ENCODE results near the gene MANBA. TPM values are rescaled to one million over a fixed set of nuclear protein-coding genes. Genes with fewer than 3 reads are reported as not detected.

MANBA gene
- total RNA-seq, 2 donors from 2014 or later = 16.3 to 21.8 TPM

DNA sequence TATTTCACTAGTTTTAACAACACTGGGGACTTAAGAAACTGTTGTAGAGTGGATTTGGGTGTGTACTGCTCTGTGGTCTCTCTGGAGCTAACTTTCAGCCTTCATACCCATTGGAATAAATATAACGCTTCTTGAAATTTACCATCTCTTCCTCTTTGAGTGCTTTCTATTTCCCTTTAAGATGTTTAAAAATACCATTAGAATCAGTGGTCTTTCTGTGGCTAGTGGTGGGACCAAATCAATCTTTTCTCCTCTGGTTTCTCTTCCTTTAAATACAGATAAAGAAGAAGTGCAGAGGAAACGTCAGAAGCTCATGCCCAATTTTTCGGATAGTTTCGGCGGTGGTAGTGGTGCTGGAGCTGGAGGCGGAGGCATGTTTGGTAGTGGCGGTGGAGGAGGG lies 167.6 kb downstream of the MANBA start:
- intact Hi-C loops (cut with DNase I) = no loop called here
- Histone ChIP-seq H3K4me3 (no peak overlapping the region), H3K9me3 (no peaks in the 10 kb centered on the region), H3K9ac (ENCODE audit: low read depth in 2 of 2, low read length in 2 of 2) (no peak overlapping the region), H3K4me1 (no peaks in the 10 kb centered on the region), H3K36me3 (peaks cover 10% of the 10 kb centered on the region), H3K27ac (no peak overlapping the region), H3K27me3 (no peaks in the 10 kb centered on the region)
- TF ChIP-seq, protein P1, sequence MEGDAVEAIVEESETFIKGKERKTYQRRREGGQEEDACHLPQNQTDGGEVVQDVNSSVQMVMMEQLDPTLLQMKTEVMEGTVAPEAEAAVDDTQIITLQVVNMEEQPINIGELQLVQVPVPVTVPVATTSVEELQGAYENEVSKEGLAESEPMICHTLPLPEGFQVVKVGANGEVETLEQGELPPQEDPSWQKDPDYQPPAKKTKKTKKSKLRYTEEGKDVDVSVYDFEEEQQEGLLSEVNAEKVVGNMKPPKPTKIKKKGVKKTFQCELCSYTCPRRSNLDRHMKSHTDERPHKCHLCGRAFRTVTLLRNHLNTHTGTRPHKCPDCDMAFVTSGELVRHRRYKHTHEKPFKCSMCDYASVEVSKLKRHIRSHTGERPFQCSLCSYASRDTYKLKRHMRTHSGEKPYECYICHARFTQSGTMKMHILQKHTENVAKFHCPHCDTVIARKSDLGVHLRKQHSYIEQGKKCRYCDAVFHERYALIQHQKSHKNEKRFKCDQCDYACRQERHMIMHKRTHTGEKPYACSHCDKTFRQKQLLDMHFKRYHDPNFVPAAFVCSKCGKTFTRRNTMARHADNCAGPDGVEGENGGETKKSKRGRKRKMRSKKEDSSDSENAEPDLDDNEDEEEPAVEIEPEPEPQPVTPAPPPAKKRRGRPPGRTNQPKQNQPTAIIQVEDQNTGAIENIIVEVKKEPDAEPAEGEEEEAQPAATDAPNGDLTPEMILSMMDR (IDR thresholded peaks at IDR 0.05) = no peak
- DNase-seq = no peak

DNA sequence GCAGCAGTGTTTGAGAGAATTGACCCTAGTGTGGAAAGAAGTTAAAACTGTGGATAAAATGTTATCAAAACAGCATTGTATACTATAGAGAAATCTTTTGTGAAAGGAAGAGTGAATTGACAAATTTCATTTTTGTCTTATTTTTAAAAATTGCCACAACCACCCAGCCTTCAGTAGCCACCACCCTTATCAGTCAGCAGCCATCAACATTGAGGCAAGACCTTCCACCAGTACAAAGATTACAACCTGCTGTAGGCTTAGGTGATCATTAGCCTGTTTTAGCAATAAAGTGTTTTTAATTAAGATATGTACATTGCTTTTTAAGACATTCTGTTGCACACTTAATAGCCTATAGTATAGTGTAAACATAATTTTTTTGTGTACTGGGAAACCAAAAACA lies 168.5 kb downstream of the MANBA start:
- Histone ChIP-seq H3K9me3 (no peaks in the 10 kb centered on the region), H3K27me3 (no peaks in the 10 kb centered on the region), H3K9ac (ENCODE audit: low read depth in 2 of 2, low read length in 2 of 2) (no peak overlapping the region), H3K36me3 (peaks cover 5% of the 10 kb centered on the region), H3K4me1 (no peaks in the 10 kb centered on the region), H3K27ac (no peak overlapping the region), H3K4me3 (no peak overlapping the region)
- TF ChIP-seq, protein P1 (IDR thresholded peaks at IDR 0.05) = no peak
- DNase-seq = no peak
- intact Hi-C loops (cut with DNase I) = no loop called here

GRCh38 chr4:102589743-102590142 lies 171.0 kb downstream of the MANBA start:
- H3K27ac ChIP-seq = no peak overlapping the region
- H3K9me3 ChIP-seq = no peaks in the 10 kb centered on the region
- H3K36me3 ChIP-seq = peaks cover 5% of the 10 kb centered on the region
- no peaks in the 10 kb centered on the region for H3K27me3 ChIP-seq
- no peaks in the 10 kb centered on the region for H3K4me1 ChIP-seq
- intact Hi-C loops (cut with DNase I) = no loop called here
- H3K9ac ChIP-seq (ENCODE audit: low read depth in 2 of 2, low read length in 2 of 2) = no peak overlapping the region
- TF ChIP-seq, protein P1 (IDR thresholded peaks at IDR 0.05) = no peak
- no peak for DNase-seq
- no peak overlapping the region for H3K4me3 ChIP-seq

DNA sequence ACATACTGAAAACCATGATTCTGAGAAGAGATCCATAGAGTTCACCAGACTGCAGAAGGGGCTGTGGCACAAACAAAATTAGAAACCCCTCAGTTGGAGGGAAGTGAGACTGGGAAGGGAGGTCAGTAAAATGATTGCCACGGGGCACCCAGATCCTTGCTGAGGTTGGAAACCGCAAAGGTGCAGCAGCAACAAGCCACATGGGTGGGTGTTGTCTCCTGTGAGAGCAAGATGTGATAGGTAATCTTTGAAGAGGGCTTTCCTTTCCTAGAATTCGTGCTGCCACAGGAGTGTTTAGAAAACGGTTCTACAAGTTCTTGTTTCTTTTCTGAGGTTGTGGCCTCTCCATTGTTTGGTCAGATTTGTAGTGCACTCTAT lies 174.1 kb downstream of the MANBA start:
- Histone ChIP-seq H3K36me3 (no peaks in the 10 kb centered on the region), H3K4me1 (no peaks in the 10 kb centered on the region), H3K27me3 (no peaks in the 10 kb centered on the region), H3K9ac (ENCODE audit: low read depth in 2 of 2, low read length in 2 of 2) (no peak overlapping the region), H3K4me3 (no peak overlapping the region), H3K27ac (no peak overlapping the region), H3K9me3 (no peaks in the 10 kb centered on the region)
- DNase-seq = no peak
- intact Hi-C loops (cut with DNase I) = no loop called here
- TF ChIP-seq, protein P1 (IDR thresholded peaks at IDR 0.05) = no peak

GRCh38 chr4:102586002-102586643 lies 174.6 kb downstream of the MANBA start:
- Histone ChIP-seq H3K27me3 (no peaks in the 10 kb centered on the region), H3K27ac (no peak overlapping the region), H3K9me3 (no peaks in the 10 kb centered on the region), H3K36me3 (no peaks in the 10 kb centered on the region), H3K4me1 (no peaks in the 10 kb centered on the region), H3K9ac (ENCODE audit: low read depth in 2 of 2, low read length in 2 of 2) (no peak overlapping the region), H3K4me3 (no peak overlapping the region)
- no peak for DNase-seq
- TF ChIP-seq, protein P1 (IDR thresholded peaks at IDR 0.05) = no peak
- intact Hi-C loops (cut with DNase I) = no loop called here

Data from colonic mucosa (tissue), 4 donors.